GM18505 (cell line): ENCODE data around the gene PSMC3.

Source experiments
- ATAC-seq: cut with Tn5 transposase; IDR thresholded peaks from one replicate; pipeline ENCODE4 v1.9.1; 2021; ENCODE audit not compliant: unreplicated experiment
- POLR2A ChIP-seq: IDR thresholded peaks from 4 replicates; pipeline ENCODE4 v1.6.1; 2011; ENCODE audit warnings: borderline replicate concordance; ENCODE audit not compliant: insufficient read depth, insufficient read length; ENCODE audit errors: extremely low read depth

The PSMC3 gene

DNA sequence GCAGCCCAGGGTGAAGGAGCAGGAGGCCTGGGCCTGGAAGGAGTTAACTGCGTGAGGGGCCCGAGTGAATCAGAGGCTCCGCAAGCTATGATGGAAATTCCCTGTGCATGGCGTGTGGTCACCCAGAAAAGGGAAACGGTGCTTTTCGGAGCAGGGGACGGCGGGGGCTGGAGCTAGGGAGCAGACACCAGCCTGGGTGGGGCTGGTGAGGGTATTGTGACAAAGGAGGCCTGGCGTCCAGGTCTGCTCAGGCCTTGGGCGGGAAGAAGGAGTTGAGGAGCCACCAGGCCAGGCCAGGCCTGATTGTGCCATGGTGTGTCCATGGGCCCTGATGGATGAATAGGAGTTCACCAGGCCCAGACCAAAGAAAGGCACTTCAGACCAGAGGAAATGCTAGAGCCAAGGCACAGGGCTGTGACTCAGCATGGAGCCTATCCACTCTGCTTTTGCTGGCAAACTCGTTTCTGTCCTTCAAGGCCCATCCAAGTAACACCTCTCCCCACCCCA, 35.1 kb downstream of the PSMC3 start:
- ATAC-seq = no peak
- TF ChIP-seq POLR2A = no peak

DNA sequence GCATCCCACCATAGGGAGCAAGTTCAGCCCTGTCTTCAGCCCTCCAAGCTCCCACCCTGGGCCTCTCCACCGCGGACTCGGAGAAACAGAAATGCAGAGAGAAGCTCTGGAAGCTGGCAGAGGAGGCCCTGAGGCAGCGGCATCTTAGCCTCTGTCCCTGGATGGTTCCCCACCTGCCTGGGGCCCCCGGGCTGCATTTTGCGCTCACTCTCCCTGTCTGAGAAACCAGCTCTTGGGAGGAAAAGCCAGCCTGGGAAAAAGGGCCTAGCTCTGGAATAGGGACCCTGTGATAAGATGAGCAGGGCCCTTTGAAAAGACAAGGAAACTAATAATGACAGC, 35.8 kb downstream of the PSMC3 start:
- ATAC-seq = no peak
- TF ChIP-seq POLR2A = no peak

DNA sequence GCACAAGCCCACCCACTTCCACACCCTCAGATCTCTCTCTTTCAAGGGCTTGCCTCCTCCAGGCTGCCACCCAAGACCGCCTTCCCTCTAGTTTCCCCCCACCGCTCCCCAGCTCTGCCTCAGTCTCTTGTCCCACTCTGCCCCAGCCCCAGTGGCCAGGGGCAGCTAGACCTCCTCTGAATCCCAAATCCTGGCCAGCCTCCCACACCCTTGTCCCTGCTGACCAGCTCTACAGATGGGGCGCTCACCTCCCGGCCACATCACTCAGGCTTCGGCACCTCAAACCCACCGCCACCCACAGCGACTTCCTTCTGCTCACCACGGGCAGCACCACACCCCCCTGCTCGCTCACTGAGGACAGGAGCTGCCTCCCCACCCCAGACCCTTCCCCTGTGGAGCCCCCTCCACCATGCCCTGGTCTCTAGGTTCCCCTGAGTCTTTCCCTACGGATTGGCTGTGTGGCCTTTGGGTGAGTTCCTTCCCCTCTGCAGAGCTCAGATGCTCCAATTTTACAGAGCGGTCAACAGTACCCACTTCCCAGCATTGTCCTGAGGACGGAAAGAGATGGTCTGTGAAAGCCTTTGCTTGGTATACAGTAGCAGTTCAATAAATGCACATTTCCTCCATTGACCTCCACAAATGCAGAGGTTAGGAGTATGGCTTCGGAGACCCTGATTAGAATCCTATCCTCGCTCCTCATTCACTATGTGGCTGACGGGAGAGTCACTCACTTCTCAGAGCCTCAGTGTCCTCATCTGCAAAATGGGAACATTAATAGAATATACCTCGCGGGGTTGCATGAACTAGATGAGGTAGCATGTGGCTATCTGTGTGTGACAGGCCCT, 36.4 kb downstream of the PSMC3 start:
- no peak for TF ChIP-seq POLR2A
- no peak for ATAC-seq

DNA sequence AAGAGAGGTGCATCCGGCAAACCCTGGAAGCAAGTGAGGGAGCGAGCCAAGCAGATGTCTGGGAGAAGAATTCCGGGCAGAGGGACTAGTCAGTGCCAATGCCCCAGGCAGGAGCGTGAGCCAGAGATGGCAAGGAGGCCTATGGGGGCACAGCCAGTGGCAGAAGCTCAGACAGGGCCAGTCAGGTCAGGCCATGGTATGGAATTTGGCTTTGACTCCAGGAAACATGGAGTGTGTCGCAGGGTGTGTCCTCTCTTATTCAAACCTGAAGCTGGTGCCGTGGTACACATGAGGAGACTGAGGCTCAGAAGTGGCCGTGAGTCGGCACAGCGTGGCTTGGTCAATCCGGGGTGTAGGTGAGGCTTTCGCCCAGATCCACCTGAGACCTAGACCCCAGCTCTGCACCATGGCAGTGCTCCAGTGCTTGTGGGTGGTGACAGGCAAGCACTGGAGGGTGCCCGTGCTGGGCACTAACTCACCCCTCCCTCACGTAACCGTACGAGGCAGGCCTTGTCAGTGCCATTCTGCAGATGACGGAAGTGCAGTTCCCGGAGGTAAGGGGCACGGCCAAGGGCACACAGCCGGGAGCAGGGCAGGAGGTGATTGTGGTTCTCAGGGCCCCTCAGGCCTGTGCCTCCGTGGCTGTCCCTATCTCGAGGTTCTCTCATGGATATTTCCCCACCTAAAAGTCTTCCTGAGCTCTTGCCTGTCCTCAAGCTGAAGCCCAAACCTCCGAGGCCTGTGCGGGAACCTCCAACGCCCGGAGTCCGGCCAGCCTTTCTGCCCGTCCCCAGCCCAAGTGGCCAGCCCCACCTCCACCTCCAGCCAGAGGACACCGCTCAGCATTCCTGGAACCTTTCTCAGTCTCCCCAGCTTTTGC, 37.3 kb downstream of the PSMC3 start:
- ATAC-seq = no peak
- TF ChIP-seq POLR2A = no peak

DNA sequence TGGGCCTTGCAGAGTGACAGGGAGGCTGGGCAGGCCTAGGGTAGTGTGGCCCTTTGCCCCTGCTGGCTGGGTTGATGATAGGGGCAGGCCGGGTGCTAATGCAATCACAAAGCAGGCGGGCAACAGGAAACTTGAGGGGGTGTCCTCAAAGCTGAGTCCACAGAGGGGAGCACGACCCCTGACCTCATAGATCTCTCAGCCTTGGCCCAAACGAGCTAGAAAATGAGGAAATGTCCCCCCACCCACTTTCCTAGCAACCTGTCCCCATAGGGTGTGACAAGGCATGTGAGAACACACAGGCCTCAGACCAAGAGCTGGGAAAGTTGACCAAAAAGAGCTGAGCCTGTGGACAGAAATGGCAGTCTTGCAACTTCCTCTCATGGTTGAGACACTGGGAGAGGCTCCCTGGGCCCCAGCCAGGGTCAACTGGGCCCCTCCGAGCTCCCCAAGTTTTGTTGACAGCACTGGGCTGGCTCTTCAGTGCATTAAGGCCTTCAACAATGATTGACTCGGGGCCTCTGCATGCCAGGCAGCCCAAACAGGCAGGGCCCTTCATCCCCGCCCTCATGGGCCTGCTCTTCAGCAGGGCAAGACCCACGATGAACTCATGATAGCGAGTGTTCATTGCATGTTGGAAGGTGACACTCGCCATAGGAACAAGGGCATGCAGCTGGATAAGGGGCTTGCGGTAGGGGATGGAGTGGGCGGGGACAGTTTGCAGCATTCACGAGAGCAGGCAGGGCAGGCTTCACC, 38.1 kb downstream of the PSMC3 start:
- TF ChIP-seq POLR2A = no peak
- ATAC-seq = no peak

DNA sequence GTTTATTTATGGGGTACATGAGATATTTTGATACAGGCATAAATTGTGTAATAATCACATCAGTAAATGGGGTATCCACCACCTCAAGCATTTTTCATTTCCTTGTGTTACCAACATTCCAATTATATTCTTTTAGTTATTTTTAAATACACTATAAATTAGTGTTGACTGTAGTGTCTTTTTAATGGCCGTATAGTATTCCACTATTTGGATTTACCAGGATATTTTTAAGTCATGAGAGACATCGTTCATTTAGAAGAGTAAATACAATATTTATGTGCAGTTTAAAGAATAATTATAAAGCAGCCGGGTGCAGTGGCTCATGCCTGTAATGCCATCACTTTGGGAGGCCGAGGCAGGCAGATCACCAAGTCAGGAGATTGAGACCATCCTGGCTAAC, 41.7 kb downstream of the PSMC3 start:
- TF ChIP-seq POLR2A = no peak
- ATAC-seq = no peak

DNA sequence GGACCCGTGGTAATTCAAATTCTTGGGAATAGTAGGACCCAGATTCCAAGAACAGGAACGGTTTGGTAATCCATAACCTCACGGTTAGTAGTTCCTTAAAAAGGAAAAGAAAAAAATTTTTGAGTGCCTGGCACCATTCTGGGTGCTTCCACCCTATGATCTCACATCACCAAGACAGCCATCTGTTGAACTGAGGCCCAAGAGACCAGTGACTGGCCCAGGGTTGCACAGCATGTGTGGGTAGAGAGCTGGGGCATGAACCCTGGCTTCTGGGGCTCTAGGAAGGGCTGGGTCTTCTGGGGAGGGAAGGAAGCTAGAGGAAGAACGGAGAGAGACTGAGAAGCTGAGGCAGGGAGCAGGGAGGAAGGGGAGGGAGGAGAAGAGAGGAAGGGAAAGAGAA, 43.2 kb downstream of the PSMC3 start:
- ATAC-seq = no peak
- no peak for TF ChIP-seq POLR2A

DNA sequence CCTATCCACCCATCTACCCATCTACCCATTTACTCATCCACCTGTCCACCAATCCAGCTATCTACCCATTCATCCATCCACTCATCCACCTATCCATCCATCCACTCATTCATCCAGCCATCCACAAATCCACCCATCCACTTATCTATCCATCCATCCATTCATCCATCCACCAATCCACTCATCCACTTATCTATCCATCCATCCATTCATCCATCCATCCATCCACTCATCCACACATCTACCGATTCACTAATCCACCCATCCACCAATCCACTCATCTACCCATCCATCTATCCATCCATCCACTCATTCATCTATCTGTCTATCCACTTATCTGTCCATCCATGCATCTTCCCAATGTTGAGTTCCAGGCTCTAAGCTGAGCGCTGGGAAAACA, 46.2 kb downstream of the PSMC3 start:
- ATAC-seq = no peak

DNA sequence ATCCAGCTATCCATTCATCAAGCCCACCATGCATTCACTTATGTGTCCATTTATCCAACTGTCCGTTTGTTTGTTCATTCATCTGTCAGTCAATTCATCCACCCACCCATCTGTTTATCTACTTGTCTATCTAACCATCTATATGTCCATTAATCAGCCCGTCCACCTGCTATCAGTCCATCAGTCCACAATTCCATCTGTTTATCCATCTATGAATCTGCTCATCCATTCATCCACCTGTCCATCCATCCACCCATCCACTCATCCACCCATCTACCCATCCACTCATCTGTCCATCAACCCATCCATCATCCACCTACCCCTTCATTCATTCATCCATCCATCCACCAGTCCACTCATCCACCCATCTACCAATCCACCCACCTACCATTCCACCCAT, 46.9 kb downstream of the PSMC3 start:
- no peak for ATAC-seq

More for the DNA sequence above, 46.2 kb downstream of the PSMC3 start:
- no peak for TF ChIP-seq POLR2A

DNA sequence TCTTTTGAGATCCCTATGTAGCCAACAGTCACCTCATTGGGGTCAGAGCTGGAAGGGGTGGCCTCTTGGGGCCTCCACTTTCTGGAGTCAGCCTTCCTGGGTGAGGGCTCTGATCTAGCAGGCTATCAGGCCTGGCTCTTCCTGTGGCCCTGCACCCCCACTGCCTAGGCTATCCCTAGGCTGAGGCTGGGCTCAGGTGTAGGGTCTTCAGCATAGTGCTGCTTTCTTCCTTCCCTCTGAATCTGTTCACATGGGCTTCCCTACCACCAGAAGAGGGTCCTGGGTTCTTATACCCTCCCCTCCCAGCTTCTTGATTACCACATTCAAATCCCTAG, 47.4 kb downstream of the PSMC3 start:
- no peak for ATAC-seq

More for the DNA sequence above, 46.9 kb downstream of the PSMC3 start:
- TF ChIP-seq POLR2A = no peak

DNA sequence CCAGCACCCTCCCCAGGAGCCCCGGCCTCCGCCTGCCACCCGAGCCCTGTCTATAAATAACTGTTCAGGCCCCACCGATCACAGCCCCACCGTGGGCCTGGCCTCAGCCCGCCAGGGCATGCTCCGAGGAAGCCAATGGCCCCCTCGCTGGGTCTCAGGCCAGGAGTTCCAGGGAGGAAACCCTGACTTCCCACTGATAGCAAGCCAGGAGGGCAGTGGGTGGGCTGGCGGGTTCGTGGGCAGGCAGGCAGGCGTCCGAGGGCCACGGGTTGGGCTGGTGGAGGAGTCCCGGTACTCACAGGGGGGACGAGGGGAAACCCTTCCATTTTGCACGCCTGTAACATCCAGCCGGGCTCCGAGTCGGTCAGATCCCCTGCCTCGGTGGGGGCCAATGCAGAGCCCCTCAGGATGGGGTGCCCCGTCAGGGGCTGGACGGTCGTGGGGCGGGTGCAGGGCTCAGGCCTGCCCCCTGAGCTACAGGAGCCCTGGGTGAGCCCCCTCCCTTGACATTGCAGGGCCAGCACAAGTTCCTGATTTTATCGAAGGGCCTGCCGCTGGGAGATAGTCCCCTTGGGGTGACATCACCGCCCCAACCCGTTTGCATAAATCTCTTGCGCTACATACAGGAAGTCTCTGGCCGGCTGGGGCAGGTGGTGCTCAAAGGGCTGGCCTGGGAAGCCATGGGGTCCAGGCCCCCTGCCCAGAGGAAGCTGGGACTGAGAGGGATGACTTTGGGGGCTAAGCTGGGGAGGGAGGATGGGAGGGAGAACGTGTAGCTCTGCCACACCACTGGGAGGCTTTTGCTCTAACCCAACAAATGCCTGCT, 48.0 kb downstream of the PSMC3 start, which contains the start of gene SPI1:
TSS of gene SPI1 (minus strand) at position 538 of the 826 bp plus-strand sequence. CDS start at position 344, 194 bp downstream.
- ATAC-seq = peak; percentile 69
- TF ChIP-seq POLR2A = peak; percentile 88

More for the DNA sequence above, 47.4 kb downstream of the PSMC3 start:
- no peak for TF ChIP-seq POLR2A

DNA sequence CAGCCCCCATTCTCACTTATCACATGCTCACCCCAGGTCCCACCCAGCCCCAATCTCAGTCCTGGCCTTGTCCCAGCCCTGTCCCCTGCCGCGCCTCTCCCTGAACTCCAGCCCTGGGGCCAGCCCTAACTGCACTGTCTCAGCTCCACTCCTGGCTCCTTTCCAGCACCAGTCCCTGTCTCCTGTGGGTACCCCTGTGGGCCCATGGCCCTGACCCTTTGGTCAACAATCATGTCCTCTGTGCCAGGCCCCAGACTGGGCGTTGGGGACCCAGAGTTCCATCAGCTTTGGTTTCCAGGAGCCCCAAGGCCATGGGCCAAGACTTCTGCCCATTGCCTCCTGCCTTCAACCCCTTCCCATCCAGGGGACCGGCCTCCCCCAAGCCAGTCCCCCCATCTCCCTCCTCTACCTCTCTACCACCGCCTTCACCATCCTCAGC, 48.6 kb downstream of the PSMC3 start:
- TF ChIP-seq POLR2A = no peak
- no peak for ATAC-seq
